Measurements from ENCODE around the gene LRAT. TPM values are rescaled to one million over a fixed set of nuclear protein-coding genes. Genes with fewer than 3 reads are reported as not detected.

LRAT gene
- total and polyA plus RNA-seq, 2 of the 8 experiments (the other 6 are each of a cell fraction or from before 2014, with no cell fraction given), result 4.3 to 10.3 TPM

DNA sequence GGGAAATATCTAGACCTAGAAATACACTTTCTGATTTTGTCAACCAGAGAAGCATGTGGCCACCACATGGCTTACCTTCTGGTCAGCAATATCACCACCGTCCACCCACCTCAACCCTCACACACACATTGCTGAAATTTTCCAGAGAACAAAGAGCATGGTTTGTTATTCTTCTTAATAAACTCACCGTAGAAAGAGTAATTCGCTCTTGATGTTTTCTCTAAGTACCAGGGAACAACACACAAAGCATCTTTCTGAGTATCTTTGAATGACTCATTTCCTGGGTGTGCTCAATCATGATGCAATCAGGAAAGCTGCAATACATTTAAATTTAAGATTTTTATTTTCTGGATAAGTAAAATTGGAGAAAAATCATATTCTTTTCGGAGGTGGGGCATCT is 24.7 kb upstream of the LRAT start:
- no peak overlapping the region for H3K23ac ChIP-seq (ENCODE audit: insufficient read length)
- no peak overlapping the region for H2BK5ac ChIP-seq (ENCODE audit: low read depth, low read length)
- H4K91ac ChIP-seq (replicated peaks; ENCODE audit: insufficient read length, low read length), result peak overlapping the region; percentile 44
- H2AFZ ChIP-seq (ENCODE audit: low read length), result peak overlapping the region; percentile 52
- no peak overlapping the region for H3K9ac ChIP-seq (replicated peaks in 1 of 4; ENCODE audit: extremely low read depth in 1 of 4, low read depth in 3 of 4, low read length in 3 of 4)
- H3K23me2 ChIP-seq (ENCODE audit: low read depth, low read length), result no peaks in the 10 kb centered on the region
- no peak overlapping the region for H3K14ac ChIP-seq (ENCODE audit: insufficient read length)
- WGBS, 2 experiments (ENCODE audit: extremely low coverage in 1 of 2, insufficient coverage in 1 of 2, insufficient read length in 1 of 2, insufficient replicate concordance in 2 of 2, low coverage in 1 of 2, low lambda C conversion rate in 2 of 2, missing lambda C conversion rate in 1 of 2), result 96% methylated on average over 4 of the region's 4 CpGs; no CpG with 5 or more reads in 1 of the 2 experiments
- H3K27me3 ChIP-seq (replicated peaks in 1 of 4; ENCODE audit: control insufficient read depth in 3 of 4, extremely low read depth in 1 of 4, insufficient read depth in 3 of 4, low read length in 3 of 4), result no peaks in the 10 kb centered on the region
- ChIA-PET CTCF (ENCODE audit: partially characterized antibody) (interaction anchor here (0.8 to 1.6 kb wide), 5 partner anchors 10 to 209 kb away, joined by 3 to 7 read pairs (median 3); partner anchors contain the start of gene LRAT), POLR2A (ENCODE audit: partially characterized antibody) (no interaction called here)
- DNase-seq (ENCODE audit: low read depth in 1 of 2, low spot score in 2 of 2) (no peak), FAIRE-seq (no peak)
- no peak overlapping the region for H4K5ac ChIP-seq (ENCODE audit: insufficient read length, low read depth, low read length)
- H3K36me3 ChIP-seq (ENCODE audit: control insufficient read depth in 2 of 4, insufficient read depth in 4 of 4, low read length in 3 of 4), result no peaks in the 10 kb centered on the region
- no peak overlapping the region for H3K56ac ChIP-seq (replicated peaks; ENCODE audit: insufficient read length, low read depth, low read length)
- no peak overlapping the region for H3K27ac ChIP-seq (ENCODE audit: low read depth, low read length)
- H3K4ac ChIP-seq (replicated peaks; ENCODE audit: insufficient read length, low read depth, low read length), result no peak overlapping the region
- H2BK15ac ChIP-seq (ENCODE audit: low read length), result no peak overlapping the region
- H4K8ac ChIP-seq (ENCODE audit: extremely low read depth, insufficient read depth, low read length), result no peak overlapping the region
- H3K4me3 ChIP-seq (ENCODE audit: extremely low read depth in 1 of 4, insufficient read depth in 2 of 4, low read depth in 3 of 4, low read length in 4 of 4), result no peak overlapping the region
- H3K79me1 ChIP-seq (ENCODE audit: low read depth, low read length), result no peaks in the 10 kb centered on the region
- H2AK5ac ChIP-seq (ENCODE audit: low read depth, low read length), result no peak overlapping the region
- H2BK120ac ChIP-seq (replicated peaks; ENCODE audit: low read depth, low read length), result no peak overlapping the region
- H3K79me2 ChIP-seq (ENCODE audit: control insufficient read depth in 1 of 2, insufficient read depth in 2 of 2, low read length in 2 of 2), result no peaks in the 10 kb centered on the region
- H2BK12ac ChIP-seq (ENCODE audit: low read depth, low read length), result no peak overlapping the region
- H3K4me1 ChIP-seq (replicated peaks in 1 of 4; ENCODE audit: control insufficient read depth in 3 of 4, insufficient read depth in 4 of 4, low read length in 3 of 4), result peaks cover 0 to 6% (median 4%) of the 10 kb centered on the region in 4 experiments; a peak in 3 of 7 replicates
- no peak overlapping the region for H3K4me2 ChIP-seq (ENCODE audit: insufficient read depth in 1 of 2, low read depth in 2 of 2, low read length in 2 of 2)
- no peaks in the 10 kb centered on the region for H4K20me1 ChIP-seq (replicated peaks in 1 of 2; ENCODE audit: control insufficient read depth in 1 of 2, insufficient read depth in 2 of 2, low read length in 2 of 2)
- H3K9me3 ChIP-seq (ENCODE audit: insufficient read depth in 2 of 2, low read depth in 1 of 2, low read length in 1 of 2), result no peaks in the 10 kb centered on the region
- no peak overlapping the region for H2BK20ac ChIP-seq (ENCODE audit: low read length)
- no peak overlapping the region for H3K18ac ChIP-seq (ENCODE audit: extremely low read depth, low read length)
- no peak for TF ChIP-seq KDM5A (IDR thresholded peaks at IDR 0.05; ENCODE audit: low read length)
- TF ChIP-seq SUZ12 (IDR thresholded peaks at IDR 0.05; ENCODE audit: low read length), result no peak
- TF ChIP-seq SAP30 (IDR thresholded peaks at IDR 0.05; ENCODE audit: insufficient read depth, insufficient replicate concordance, low read length), result no peak
- TF ChIP-seq CBX5 (IDR thresholded peaks at IDR 0.05; ENCODE audit: low read depth, low read length), result no peak
- no peak for TF ChIP-seq TEAD4 (IDR thresholded peaks at IDR 0.05; ENCODE audit: low read depth, low read length)
- TF ChIP-seq PHF8 (conservative IDR thresholded peaks at IDR 0.05; ENCODE audit: low read depth, low read length), result no peak
- TF ChIP-seq, protein P1, sequence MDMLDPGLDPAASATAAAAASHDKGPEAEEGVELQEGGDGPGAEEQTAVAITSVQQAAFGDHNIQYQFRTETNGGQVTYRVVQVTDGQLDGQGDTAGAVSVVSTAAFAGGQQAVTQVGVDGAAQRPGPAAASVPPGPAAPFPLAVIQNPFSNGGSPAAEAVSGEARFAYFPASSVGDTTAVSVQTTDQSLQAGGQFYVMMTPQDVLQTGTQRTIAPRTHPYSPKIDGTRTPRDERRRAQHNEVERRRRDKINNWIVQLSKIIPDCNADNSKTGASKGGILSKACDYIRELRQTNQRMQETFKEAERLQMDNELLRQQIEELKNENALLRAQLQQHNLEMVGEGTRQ (IDR thresholded peaks at IDR 0.05; ENCODE audit: low read length), result no peak
- TF ChIP-seq CREB1 (IDR thresholded peaks at IDR 0.05), result no peak
- no peak for TF ChIP-seq POLR2AphosphoS5 (IDR thresholded peaks at IDR 0.05; ENCODE audit: low read depth, low read length)
- no peak for TF ChIP-seq SRF (IDR thresholded peaks at IDR 0.05; ENCODE audit: low read depth, low read length)
- no peak for TF ChIP-seq BACH1 (IDR thresholded peaks at IDR 0.05; ENCODE audit: low read length)
- TF ChIP-seq HDAC2 (IDR thresholded peaks at IDR 0.05; ENCODE audit: borderline replicate concordance in 1 of 2, low read depth in 2 of 2, low read length in 2 of 2), result no peak
- TF ChIP-seq, protein P2, sequence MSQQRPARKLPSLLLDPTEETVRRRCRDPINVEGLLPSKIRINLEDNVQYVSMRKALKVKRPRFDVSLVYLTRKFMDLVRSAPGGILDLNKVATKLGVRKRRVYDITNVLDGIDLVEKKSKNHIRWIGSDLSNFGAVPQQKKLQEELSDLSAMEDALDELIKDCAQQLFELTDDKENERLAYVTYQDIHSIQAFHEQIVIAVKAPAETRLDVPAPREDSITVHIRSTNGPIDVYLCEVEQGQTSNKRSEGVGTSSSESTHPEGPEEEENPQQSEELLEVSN (IDR thresholded peaks at IDR 0.05), result no peak
